Erythroblast (primary cell): ENCODE results near the gene SMCO3.

Experiments used
- GATA1 ChIP-seq: IDR thresholded peaks from 2 replicates; pipeline ENCODE4 v1.6.1; 2011; ENCODE audit warnings: low read depth, mild to moderate bottlenecking, control low read depth, low read length, moderate library complexity
- POLR2A ChIP-seq: IDR thresholded peaks from 2 replicates; pipeline ENCODE4 v1.6.1; 2011; ENCODE audit warnings: mild to moderate bottlenecking, low read length

GRCh38 chr12:14841761-14842160, 27.8 kb upstream of the SMCO3 start:
- TF ChIP-seq POLR2A (no peak), GATA1 (no peak)
